Heart right ventricle (tissue), 16 donors: ENCODE measurements around the gene GSTM5. TPM values are rescaled to one million over a fixed set of nuclear protein-coding genes. Genes with fewer than 3 reads are reported as not detected.

ENCODE experiments used
- ATAC-seq, 8 donors: fragments of 200-7000 bp; cut with Tn5 transposase; one replicate each; pipeline ENCODE4 v1.9.1; 2020; ENCODE audit warnings: mild to moderate bottlenecking in 8 of 8, moderate library complexity in 8 of 8, moderate number of reproducible peaks in 1 of 8
- DNase-seq, 2 donors: peaks; one replicate each; pipeline ENCODE4 v3.0.0-alpha.2; 2020
- H3K27ac ChIP-seq, 10 donors: fragments of 200-600 bp; sonication (generic) in 2 of 10; one replicate each; pipeline versions ENCODE4 v1.5.0 to v1.8.0; 2020 to 2022; ENCODE audit warnings: mild to moderate bottlenecking in 3 of 10
- H3K27me3 ChIP-seq, 7 donors: fragments of 200-600 bp; one replicate each; pipeline ENCODE4 v1.8.0; 2021 to 2022; ENCODE audit warnings: mild to moderate bottlenecking in 2 of 7
- H3K36me3 ChIP-seq, 9 donors: fragments of 200-600 bp; sonication (generic) in 1 of 9; one replicate each; pipeline versions ENCODE4 v1.5.0 to v1.8.0; 2020 to 2022; ENCODE audit warnings: mild to moderate bottlenecking in 2 of 9
- H3K4me1 ChIP-seq, 9 donors: fragments of 200-600 bp; sonication (generic) in 1 of 9; one replicate each; pipeline versions ENCODE4 v1.5.0 to v1.8.0; 2020 to 2022; ENCODE audit warnings: mild to moderate bottlenecking in 4 of 9
- H3K4me3 ChIP-seq, 10 donors: fragments of 200-600 bp; sonication (generic) in 2 of 10; one replicate each; pipeline versions ENCODE4 v1.5.0 to v1.8.0; 2020 to 2022; ENCODE audit warnings: mild to moderate bottlenecking in 7 of 10, moderate library complexity in 2 of 10
- H3K9me3 ChIP-seq, 11 donors: fragments of 200-600 bp in 10 of 11; sonication (generic) in 2 of 11; one replicate each; pipeline versions ENCODE4 v1.5.0 to v1.8.0; 2013 to 2022; ENCODE audit warnings: mild to moderate bottlenecking in 2 of 11, control low read depth in 1 of 11, moderate library complexity in 1 of 11
- CTCF ChIP-seq, 9 donors: fragments of 200-600 bp; sonication (generic) in 2 of 9; IDR thresholded peaks; one replicate each; pipeline versions ENCODE4 v1.5.0 to v1.8.0; 2021 to 2022; ENCODE audit warnings: antibody characterized with exemption in 9 of 9, mild to moderate bottlenecking in 5 of 9, moderate library complexity in 1 of 9
- WGBS, 2 donors: extraction: QIAGEN DNeasy Blood & Tissue Kit; methylation state at CpG; one replicate each; pipeline ENCODE4 v1.1.7; 2013; ENCODE audit warnings: inconsistent platforms in 1 of 2; 5-methylcytosine and 5-hydroxymethylcytosine counted together
- intact Hi-C, 10 donors: fragments of 100-400 bp; cut with DNase I; formaldehyde crosslinking; loops; one replicate each; pipeline versions ENCODE4 v1.11.1 to v1.14.2; 2022
- polyA plus RNA-seq, 2 donors: library from polyadenylated mRNA; stranded (reverse); fragments of 200-250 nt; gene quantifications; one replicate each; pipeline ENCODE4 v1.2.3, GENCODE V29; 2013
- total RNA-seq, 10 donors: library from RNA; stranded (reverse); fragmentation: NEBNext Ultra II Directional in 3 of 10; extraction: Animal tissue kit (Norgen Biotek cat#: 25700) in 3 of 10; gene quantifications; one replicate each; pipeline versions ENCODE4 v1.2.1 to v1.2.4, GENCODE V29; 2021 to 2023
- donor health status: Arrhythmogenic right ventricular cardiomyopathy.
- donor health status: ischemic (EF 13 %, LVEDD 7.1; RV severe dilation, severe dysfunction).
- donor health status: healthy with polysubstance abuse.
- donor health status: DM: no; HTN: yes; CAD: no.
- donor health status: DM: no; HTN: no; CAD: no.
- donor health status: ischemic (EF 25% LVEDD 6.9; RV normal size, moderate dysfunction).
- donor health status: ischemic (EF 25% LVEDD 5.7; RV mildly dilated, moderate dysfunction).
- donor health status: healthy.
- donor health status: DM: yes; HTN: yes; CAD: no.
- donor health status: Ischemic cardiomyopathy.
- donor health status: ischemic (EF 35%, LVEDD 5.7; RV mildly dilated, moderate dysfunction).
- donor health status: nonischemic (EF 11% LVEDD 7.7; RV severe dilation, severe dysfunction).
- donor health status: DM: yes; HTN: yes; CAD: no.
- donor health status: PGD.
- donor health status: ischemic (EF 29% LVEDD 5.4; RV normal size, mild dysfunction).
- donor health status: nonischemic (EF 23%, LVEDD 6.1; RV moderate dilation, normal function).

GSTM5 gene
- total and polyA plus RNA-seq, 12 donors = 0.86 to 3.2 (median 2.0) TPM

DNA sequence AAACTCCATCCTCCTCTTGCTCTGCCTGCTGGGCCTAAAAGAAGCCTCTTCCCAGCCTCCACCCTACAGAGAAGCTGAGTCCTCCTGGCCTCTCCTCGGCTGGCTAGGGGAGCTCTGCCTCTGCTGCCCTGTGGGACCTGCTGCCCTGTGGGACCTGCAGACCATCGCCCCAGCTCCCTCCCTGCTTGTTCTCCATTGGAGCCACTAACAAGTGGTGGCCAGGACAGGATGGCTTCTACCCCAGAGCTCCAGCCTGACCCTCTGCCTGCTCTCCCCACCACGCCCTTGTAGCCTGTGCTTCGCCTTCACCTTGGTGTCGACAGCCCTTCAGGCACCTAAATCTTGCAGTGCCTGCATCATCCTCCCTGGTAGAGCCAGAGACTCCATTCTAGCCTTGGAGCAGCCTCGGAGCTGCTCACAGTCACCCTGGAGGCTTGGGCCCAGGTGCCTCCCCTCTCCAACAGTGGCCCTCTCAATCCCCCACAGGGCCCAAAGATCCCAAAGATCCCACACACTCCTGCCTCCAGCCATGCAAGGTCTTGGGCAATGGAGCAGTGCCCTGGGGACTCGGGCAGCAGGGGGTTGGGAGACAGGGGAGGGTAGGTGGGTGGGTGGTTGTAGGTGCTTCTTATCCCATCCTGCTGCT lies 48.7 kb downstream of the GSTM5 start:
- no peaks in the 10 kb centered on the region for H3K27me3 ChIP-seq
- H3K4me1 ChIP-seq = peaks cover 0 to 19% (median 4%) of the 10 kb centered on the region in 9 donors
- 81 to 89% methylated on average over 7 of the region's 7 CpGs for WGBS, 2 donors
- H3K36me3 ChIP-seq = no peaks in the 10 kb centered on the region
- H3K4me3 ChIP-seq = no peak overlapping the region
- DNase-seq (no peak), ATAC-seq (peak in 2 of 8 donors; percentile 15 to 17)
- no peak for TF ChIP-seq CTCF (IDR thresholded peaks at IDR 0.05)
- H3K27ac ChIP-seq = peak overlapping the region in 1 of 10 donors; percentile 56
- no peaks in the 10 kb centered on the region for H3K9me3 ChIP-seq
- intact Hi-C loops = loop anchor here in 1 of 10 donors (5.0 kb wide), 1 partner anchor 218 kb away; no protein-coding TSS in a partner anchor

- DNase-seq = peak; percentile 50 to 79
- peak; percentile 40 to 96 (median 84) for ATAC-seq
- intact Hi-C loops = loop anchor here in 1 of 10 donors (5.0 kb wide), 1 partner anchor 219 kb away; no protein-coding TSS in a partner anchor
Observed at GRCh38 chr1:109761227-109762038, 49.4 kb downstream of the GSTM5 start.

DNA sequence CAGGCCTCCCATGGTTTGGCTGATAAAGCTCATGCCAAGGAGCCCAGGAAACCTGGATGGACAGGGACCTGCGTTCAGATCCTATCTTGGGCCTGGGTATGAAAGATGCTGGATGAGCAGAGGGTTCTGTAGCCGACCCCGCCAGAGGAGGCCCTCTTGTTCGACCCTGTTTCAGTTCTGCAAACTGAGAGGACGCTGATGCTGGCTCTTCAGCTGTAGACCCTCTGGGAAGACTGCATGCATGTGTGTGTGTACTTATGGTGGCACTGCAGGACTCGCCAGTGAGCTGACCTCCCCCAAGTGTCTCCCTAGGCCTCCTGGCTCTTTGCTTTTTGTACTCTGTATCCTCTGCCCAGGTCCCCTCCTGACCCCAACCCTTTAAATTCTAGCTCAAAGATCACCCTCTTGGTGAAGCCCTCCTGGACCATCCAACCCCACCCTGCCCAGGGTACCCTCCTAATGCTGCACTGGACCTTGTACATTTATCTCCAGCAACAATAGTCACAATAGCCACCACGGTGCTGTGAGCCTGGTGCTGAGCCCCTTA lies 50.1 kb downstream of the GSTM5 start:
- peaks cover 0 to 24% (median 8%) of the 10 kb centered on the region in 9 donors for H3K4me1 ChIP-seq
- no peaks in the 10 kb centered on the region for H3K36me3 ChIP-seq
- H3K4me3 ChIP-seq = no peak overlapping the region
- H3K27ac ChIP-seq = no peak overlapping the region
- H3K27me3 ChIP-seq = no peaks in the 10 kb centered on the region
- no peaks in the 10 kb centered on the region for H3K9me3 ChIP-seq
- no peak for DNase-seq
- TF ChIP-seq CTCF (IDR thresholded peaks at IDR 0.05) = no peak
- no peak for ATAC-seq
- 90 to 92% methylated on average over 7 of the region's 7 CpGs for WGBS, 2 donors
- intact Hi-C loops = loop anchor here in 1 of 10 donors (5.0 kb wide), 1 partner anchor 220 kb away; no protein-coding TSS in a partner anchor

More at GRCh38 chr1:109761227-109762038, 49.4 kb downstream of the GSTM5 start:
- Histone ChIP-seq H3K9me3 (no peaks in the 10 kb centered on the region), H3K27ac (peak overlapping the region in 1 of 10 donors; percentile 56), H3K4me1 (peaks cover 0 to 19% (median 4%) of the 10 kb centered on the region in 9 donors), H3K27me3 (no peaks in the 10 kb centered on the region), H3K4me3 (no peak overlapping the region), H3K36me3 (no peaks in the 10 kb centered on the region)
- 69 to 73% methylated on average over 14 of the region's 14 CpGs for WGBS, 2 donors
- no peak for TF ChIP-seq CTCF (IDR thresholded peaks at IDR 0.05)
